NCI-H2196 treated with DMSO at 0.1 percent for 48 hours (cell line): Measurements from ENCODE around the gene GNAI1.

Source experiments
- DNase-seq: peaks from one replicate; lab custom pipeline; 2025; ENCODE audit not compliant: unreplicated experiment; lab: John Stamatoyannopoulos, UW

The GNAI1 gene

DNA sequence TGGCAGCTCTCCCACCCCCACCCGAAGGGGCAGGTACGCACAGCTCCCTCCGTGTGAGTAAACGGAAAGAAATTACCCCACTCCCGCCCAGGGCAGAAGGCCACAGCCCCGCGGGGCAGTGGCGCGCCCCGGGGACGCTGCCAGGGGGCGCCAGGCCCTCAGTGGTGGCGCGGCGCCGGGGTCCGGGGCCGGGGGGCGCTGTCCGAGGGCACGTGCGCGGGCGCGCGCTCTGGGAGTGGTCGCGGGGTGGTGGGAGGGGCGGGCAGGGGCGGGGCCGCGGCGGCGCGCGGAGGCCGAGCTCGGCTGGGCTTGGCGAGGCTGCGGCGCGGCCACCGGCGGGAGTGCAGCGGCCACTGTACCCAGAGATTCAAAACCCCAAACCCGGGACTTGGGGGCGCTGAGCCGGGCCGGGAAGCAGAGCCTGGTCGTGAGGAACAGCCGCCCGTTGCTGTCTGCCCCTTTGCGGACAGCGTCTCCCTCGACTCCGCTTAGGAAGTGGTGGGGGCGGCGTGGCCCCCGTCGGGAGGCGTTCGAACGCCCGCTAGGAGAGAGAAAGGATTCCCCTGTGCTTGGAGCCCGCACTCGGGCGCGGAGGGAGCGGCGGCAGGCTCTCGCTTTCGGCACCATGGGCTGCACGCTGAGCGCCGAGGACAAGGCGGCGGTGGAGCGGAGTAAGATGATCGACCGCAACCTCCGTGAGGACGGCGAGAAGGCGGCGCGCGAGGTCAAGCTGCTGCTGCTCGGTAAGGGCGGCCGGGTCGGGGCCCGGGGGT lies at the start of gene GNAI1:
Gene GNAI1, plus strand, starts transcription at position 296 of the 773 bp plus-strand sequence. Its CDS starts 330 bp downstream, at position 626.
- no peak for DNase-seq

DNA sequence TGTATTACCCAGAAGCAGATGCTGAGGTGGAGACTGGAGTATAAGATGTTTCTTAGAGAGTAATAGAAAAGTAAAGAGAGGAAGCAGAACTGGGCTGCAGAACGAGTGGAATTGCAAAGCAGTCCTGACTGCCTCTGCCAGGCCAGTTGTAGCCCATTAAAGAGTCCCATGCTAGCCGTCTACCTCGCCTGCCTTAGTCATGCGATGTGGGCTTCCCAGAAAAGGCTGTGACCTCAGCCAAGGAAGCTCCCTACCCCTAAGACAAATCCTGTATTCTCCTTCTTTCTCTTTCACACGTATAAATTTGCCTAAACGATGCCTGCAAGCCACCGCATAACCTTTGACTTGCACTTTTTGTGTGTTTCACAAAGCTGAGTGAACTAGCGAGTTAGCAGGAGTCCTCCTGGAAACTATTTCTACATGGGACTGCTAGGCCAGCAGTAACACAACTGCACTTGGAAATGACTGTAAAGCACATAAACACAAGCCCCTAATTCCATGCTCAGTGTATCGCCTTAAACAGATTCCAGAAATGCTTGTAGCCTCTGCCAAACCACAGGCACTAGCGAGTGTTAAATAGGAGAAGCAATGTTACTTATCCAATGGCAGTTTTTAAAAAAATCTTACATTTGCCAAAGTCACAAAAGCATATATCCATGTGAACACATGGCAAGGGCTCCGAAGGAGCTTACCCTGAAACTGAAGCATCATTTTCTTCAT lies 47.4 kb upstream of the GNAI1 start:
- DNase-seq = no peak

DNA sequence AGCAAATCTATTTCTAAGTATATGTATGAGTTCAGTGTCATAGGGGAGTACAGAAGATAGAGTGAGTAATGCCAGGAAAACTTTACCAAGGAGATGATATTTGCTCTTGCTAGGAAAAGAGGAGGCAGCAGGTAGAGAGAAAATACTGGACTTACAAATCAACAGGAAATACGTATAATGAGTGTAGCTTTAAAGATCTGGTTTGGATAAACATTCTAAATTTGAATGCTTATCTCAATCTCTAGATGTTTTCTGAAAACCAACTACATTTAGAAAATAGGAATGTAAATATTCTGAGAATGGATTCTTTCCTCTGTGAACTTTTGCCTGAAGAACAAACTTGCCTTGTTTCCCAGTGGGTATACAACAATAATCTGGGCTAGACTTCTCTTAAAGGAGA lies 46.9 kb upstream of the GNAI1 start:
- no peak for DNase-seq

DNA sequence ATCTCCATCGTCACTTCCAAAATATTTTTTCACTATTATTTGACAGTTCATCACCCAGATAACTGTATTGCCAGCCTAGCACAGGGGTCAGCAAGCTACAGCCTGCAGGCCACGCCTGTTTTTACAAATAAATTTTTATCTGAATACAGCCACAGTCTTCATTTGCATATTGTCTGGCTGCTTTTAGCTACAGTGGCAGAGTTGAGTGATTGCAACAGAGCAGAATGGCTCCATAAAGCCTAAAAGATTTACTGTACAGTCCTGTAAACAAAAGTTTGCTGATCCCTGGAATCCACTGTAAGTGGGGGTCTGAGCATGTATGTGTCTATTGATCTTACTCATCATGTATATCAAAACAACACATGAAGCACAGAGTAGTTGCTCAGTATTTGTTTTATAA lies 45.9 kb upstream of the GNAI1 start:
- DNase-seq = no peak

DNA sequence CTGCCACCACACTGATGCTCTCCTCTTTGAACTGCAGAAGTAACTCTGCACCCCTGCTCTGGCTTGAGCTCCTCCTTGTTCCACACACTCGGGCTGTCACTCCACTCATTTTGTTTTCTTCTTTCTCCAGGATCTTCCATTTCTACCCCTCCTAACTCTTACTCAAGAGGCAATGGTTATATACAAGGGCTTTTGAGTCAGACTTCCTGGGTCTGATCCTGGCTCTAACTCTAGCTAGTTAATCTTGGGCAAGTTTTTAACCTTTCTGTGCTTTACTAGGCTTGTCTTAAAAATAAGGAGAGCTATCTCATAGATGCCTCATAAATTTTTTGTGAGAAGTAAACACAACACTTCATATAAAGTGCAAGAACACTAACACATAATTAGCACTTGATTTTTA lies 45.3 kb upstream of the GNAI1 start:
- DNase-seq = no peak

DNA sequence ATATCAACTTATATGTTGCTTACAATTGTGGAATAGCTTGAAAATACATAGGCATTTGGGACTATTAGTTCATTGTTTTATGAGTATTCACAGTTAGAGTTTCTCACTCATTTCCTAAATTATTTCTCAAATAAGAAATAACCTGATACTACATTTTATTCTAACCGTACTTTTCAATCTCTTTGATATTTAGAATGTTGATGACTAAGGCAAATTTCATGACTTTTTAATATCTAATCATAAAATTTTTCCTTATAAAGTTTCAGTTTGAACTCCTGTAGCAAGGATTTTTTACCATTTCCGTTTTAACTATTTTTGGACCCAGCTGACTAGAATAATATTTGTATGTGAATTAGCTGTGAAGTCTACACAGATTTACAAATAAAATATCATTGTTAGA lies 41.3 kb upstream of the GNAI1 start:
- DNase-seq = no peak

DNA sequence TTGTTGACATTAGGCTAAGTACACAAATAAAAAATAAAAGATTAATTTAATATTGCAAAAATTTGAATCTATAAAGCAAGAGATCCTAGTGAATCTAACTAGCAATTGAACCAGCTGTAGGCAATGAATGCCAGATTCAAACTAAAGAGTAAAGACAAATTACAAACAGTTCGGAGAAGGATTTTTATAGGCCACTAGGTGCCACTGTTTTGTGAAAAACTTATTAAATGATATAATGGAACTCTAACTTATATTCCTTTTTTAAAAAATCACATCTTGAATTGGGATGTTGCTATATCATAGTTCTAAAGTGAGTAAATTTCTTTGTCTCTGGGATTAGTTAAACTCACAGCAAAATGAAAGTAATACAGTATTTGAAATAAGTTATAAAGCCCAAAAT lies 39.1 kb upstream of the GNAI1 start:
- DNase-seq = no peak

DNA sequence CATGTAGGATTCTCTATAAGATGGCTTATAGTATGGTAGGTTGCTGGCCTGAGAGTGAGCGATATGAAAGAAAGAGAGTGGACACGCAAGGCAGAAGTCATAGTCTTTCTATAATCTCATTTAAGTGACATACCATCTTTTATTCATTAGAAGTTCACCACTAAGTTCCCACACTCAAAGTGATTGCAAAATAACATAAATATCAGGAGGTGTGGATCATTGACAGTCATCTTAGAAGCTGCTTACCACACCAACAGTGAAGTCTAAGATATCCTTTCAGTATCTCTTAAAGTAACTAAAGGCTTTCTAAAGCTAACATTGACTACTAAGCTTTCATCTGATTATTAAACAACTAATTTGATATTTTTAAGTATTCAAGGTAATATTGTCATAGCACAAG lies 36.9 kb upstream of the GNAI1 start:
- no peak for DNase-seq

DNA sequence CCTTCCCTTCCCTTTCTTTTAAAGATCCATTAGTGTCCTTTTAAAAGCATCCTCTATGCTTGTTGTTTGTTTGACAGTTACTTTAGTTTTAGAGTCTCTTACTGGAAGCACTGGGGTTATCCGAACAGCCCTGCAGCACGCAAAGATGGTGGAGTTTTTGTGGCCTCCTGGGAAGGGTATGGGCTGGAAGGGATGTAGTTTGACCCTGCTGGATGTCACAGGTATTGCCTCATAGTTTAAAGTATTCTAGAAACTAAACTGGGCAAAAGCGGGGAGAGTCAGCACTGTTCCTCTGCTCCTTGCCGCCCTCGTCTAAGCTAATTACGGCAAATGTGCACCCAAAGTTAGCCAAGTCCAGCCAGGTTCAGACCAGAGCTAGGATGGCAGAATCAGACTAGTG lies 35.8 kb upstream of the GNAI1 start:
- no peak for DNase-seq

DNA sequence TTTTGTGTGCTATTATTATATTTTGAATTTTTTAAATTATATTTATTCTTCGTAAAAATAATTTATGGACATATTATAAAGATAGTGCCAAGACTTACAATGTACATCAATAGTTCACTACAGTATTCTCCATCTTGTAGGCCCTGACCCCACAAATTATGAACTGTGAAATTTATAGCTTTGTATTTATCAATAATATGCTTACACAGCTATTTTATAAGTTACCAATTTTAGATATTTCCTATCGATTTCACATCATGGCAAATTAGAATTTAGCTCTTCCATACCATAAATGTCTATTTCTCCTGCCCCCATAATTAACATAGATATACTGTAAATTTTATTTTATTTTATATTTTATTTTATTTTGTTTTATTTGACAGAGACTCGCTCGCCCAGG lies 34.4 kb upstream of the GNAI1 start:
- DNase-seq = no peak

DNA sequence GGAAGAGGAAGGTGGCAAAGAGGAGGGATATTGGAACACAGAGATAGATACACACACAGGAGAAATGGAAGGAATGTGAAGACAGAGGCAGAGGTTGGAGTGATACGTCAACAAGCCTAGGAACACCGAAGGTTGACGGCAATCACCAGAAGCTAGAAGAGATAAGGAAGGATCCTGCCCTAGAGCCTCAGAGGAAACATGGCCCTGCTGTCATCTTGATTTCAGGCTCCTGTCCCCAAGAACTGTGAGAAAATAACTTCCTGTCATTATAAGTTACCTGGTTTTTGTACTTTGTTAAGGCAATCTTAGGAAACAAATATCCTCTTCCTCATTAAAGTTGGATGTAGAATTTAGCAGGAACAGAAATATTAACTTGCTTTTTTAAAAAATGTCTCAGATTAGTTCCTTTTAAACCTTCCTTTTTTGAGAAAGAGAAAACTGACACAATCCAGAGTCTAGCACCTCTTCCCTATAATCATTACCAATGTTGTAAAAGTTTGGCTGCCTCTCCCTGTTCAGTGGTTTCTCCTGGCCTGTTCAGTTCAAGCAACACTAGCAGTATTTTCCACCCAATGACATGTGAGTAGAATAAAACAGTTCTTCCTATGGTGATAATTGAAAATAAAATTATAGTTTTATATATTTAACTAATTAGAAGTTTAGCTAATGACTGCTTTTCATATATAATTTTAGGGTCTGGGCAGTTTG lies 28.8 kb upstream of the GNAI1 start:
- no peak for DNase-seq

DNA sequence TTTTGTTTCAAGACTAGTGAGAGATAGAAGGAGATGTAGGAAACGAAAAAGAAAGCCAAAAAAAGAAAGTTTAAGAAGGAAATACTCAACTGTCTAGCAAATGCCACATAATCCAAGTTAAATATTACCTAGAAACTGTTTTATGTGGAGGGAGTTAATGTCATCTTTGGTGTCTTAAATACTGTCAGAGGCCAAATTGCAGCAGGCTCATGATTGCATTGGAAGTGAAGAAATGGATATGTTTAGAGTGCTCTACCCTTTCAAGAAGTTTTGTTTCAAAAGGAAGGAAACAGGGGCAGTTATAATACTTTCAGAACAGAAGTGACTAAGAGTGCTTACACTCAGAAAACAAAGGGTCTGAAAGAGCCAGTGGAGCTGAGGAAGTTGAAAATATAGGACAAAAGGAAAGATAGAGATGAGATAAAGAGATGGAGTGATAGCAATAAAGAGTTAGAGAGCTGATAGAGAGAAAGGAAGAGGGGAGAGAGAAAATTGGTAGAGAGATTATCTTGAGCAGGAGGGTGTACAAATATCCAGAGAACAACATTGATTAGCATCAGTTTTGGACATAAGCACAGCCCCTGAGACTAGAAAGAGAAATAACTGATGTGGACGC lies 28.0 kb upstream of the GNAI1 start:
- no peak for DNase-seq

DNA sequence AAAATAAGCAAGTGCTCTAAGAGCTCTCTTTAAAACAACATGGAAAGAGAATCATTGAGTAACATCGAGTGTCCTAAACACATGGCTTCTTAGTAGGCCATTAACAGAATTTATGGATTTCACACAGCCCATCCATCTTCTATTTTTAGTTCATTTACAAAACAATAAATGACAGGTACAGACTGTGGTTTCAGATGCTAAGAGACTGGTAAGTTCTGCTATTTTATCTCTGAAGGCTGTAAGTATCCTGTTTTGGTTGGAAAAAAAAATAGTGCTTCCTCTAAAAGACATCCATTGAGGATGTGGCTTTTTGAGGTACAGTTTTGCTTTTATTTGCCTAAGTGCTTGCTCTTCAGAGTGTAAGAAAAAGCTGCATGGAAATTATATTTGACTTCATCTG lies 27.4 kb upstream of the GNAI1 start:
- DNase-seq = no peak

DNA sequence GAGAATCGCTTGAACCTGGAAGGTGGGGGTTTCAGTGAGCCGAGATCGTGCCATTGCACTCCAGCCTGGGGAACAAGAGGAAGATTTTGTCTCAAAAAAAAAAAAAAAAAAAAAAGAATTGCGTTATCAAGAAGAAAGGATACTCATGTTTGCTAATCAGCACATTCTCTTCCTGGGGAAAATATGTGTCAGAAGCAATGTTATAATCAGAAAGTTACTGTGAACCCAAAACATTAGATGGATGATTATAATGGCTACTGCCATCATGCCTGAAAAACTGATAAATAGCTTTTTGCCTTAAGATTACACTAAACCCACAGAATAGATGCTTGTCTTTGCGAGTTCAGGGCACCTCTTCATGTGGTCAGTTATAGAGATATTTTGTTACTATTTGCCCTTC lies 24.3 kb upstream of the GNAI1 start:
- no peak for DNase-seq

DNA sequence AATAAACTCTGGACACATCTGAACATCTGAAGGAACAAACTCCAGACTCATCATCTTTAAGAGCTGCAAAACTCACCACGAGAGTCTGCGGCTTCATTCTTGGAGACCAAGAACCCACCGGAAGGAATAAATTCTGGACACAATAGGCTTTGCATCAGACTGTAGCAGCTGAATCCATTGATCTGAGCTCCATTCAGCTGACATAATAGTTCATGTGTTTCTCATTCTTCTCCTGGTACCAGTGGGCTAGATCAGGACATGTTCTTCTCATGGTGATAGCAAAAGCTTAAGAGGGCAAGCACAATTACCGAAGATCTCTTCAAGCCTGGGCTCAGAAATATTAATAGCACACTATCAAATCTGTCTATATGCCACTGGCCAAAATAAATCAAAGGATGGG lies 20.5 kb upstream of the GNAI1 start:
- no peak for DNase-seq

DNA sequence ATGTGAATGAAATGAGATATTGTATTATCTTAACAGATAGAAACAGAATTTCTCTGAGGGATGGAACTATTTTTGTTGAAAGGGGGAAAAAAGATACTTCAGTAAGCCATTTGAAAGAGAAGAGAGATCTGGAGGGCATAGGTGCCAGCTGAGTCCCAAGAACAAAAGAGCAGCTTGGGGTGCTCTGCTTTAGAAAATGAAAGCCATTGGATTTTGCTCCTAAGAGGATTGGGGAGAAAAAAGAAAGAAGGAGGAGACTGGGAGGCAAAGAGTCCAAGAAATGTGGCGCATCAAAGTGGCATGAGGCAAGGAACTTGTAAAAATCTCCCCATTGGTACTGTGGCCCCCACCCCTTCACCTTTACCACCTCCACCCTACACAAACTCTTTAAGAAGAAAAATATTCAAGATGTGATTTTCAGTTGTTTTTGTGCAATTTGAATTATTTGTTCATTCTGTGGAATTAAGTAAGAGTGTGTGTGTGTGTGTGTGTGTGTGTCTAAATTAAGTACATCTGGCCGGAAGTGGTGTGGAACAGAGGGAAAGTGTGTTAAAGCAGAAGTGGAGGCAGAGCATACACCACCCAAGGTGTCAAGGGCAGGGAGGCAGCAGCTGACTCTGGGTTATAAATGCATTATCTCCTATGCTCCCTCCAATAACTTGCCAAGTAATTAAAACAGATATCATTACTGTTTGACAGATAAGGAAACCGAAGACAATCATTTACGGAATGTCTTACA lies 9.9 kb upstream of the GNAI1 start:
- DNase-seq = no peak

DNA sequence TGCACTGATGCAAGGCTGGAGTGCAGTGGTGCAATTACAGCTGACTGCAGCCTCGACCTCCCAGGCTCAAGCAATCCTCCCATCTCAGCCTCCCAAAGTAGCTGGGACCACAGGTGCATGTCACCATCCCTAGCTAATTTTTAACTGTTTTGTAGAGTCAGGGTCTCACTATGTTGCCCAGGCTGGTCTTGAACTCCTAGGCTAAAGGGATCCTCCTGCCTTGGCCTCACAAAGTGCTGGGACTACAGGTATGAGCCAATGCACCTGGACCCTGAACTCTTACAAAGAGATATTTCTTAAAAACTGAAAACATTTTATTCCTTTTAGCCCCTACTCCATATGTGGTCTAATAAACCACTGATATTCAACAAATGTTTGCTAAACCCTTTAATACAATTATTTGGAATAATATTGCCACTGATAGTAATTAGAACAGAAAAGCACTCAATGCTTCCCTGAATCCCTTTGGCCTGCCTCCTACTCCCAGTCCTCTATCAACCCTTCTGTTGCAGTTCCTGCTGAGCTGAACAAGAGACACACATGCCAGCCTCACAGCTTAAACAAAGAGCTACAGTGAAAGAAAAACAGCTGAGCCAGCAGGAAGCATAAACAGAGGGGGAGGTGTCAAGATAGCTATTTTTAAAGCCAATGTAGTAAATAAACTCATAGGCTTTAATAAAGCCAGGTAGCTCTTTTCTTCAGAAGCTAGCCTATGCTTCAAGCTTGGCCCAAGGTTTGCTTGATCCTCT lies 7.0 kb upstream of the GNAI1 start:
- DNase-seq = no peak

DNA sequence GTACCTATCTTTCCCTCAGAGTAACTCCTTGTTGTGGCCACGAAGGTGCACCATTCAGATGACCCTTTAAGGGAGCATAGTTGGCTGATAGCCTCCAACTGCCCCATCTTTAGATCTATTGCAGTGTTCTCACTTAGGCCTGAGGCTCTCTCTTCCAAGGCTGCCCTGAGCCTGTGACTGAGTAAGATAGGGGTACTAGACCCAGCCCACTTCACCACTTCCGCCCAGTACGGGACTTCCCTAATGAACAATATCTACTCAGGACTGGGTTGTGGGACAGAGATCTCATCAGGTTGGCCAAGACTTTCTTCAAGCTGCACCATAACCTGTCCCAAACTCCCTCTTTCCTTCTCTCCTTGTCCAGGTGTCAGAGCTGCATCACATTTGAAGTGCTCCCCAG lies 5.7 kb upstream of the GNAI1 start:
- DNase-seq = no peak

DNA sequence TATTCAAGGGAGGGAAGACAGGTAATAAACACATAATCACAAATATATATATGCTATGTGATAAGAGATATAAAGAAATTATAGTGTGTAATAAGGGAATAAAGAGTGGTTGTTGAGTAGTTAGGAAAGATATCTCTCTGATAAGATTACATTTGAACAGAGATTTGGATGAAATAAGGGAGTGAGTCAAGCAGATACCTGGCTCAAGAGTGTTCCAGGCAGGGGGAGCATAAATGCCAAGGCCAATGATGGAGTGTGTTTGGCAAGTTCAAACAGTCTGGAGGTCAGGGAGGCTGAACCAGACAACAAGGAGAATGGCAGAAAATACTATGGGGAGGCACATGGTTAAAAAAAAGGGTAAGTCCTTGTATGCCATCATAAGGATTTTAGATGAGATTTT lies 4.8 kb upstream of the GNAI1 start:
- DNase-seq = no peak

DNA sequence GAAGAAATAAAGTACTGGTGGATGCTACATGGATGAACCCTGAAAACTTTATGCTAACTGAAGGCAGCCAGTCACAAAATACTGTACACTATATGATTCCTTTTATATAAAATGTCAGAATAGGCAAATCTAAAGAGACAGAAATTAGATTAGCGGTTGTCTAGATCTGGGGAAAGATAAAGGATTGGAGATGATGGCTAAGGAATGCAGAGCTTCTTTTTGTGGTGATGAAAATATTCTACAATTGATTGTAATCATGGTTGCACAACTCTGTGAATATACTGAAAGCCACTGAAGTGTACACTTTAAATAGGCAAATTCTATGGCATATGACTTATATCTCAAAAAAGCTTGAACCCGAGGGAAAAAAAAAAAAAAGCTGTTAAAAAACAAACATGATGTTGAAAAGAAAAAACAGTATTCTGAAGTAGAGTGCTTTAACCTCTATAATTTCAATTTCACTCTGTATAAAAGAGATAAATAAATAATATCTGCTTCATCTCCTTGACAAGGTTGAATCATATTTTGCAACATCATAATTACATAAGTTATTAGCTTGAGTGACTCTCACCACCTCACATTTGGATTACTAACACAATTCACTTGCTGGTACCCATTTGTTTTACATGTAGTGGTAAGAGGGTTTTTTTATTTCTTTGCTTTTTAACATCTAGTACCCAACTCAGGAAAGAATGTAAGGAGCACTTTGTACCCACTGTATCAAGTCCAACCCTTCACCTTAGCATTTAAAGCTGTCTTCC lies 2.8 kb upstream of the GNAI1 start:
- no peak for DNase-seq
